HK-2 (cell line): ENCODE measurements around the gene NPIPA5.
"Not testable (repeated sequence)": the region's sequence is repeated elsewhere in the genome, so short reads cannot be mapped to it uniquely, and the experiment has no call there.

ENCODE experiments used
- DNase-seq: peaks from one replicate; pipeline ENCODE4 v3.0.0-alpha.2; 2018; ENCODE audit not compliant: unreplicated experiment

The NPIPA5 gene

GRCh38 chr16:15389916-15390315 lies 11.8 kb upstream of the NPIPA5 start:
- DNase-seq: not testable (repeated sequence)

GRCh38 chr16:15388060-15388459 lies 10.0 kb upstream of the NPIPA5 start:
- DNase-seq: not testable (repeated sequence)

GRCh38 chr16:15382810-15383209 lies 4.7 kb upstream of the NPIPA5 start:
- not testable (repeated sequence) for DNase-seq

- not testable (repeated sequence) for DNase-seq
These were observed 20.6 kb downstream of the NPIPA5 start for GRCh38 chr16:15357495-15357894.

GRCh38 chr16:15354846-15355245 lies 23.2 kb downstream of the NPIPA5 start:
- DNase-seq: not testable (repeated sequence)

- DNase-seq: not testable (repeated sequence)
These were observed 25.2 kb downstream of the NPIPA5 start for GRCh38 chr16:15352852-15353251.

GRCh38 chr16:15351745-15352144 lies 26.3 kb downstream of the NPIPA5 start:
- DNase-seq: not testable (repeated sequence)

- not testable (repeated sequence) for DNase-seq
These were observed 26.8 kb downstream of the NPIPA5 start for GRCh38 chr16:15351251-15351650.

- DNase-seq: not testable (repeated sequence)
These were observed 29.4 kb downstream of the NPIPA5 start for GRCh38 chr16:15348721-15349120.

- DNase-seq: not testable (repeated sequence)
These were observed 35.8 kb downstream of the NPIPA5 start for GRCh38 chr16:15342337-15342736.

- not testable (repeated sequence) for DNase-seq
These were observed 39.1 kb downstream of the NPIPA5 start for GRCh38 chr16:15338986-15339385.

- DNase-seq: not testable (repeated sequence)
These were observed 40.0 kb downstream of the NPIPA5 start for GRCh38 chr16:15337974-15338605.

- not testable (repeated sequence) for DNase-seq
These were observed 42.5 kb downstream of the NPIPA5 start for GRCh38 chr16:15335609-15336008.

- not testable (repeated sequence) for DNase-seq
These were observed 44.1 kb downstream of the NPIPA5 start for GRCh38 chr16:15333969-15334368.

- DNase-seq: not testable (repeated sequence)
These were observed 47.1 kb downstream of the NPIPA5 start for GRCh38 chr16:15330978-15331377.

GRCh38 chr16:15324954-15325353 lies 53.1 kb downstream of the NPIPA5 start:
- DNase-seq: not testable (repeated sequence)

GRCh38 chr16:15323373-15323772 lies 54.7 kb downstream of the NPIPA5 start:
- DNase-seq: not testable (repeated sequence)

- DNase-seq: not testable (repeated sequence)
These were observed 56.9 kb downstream of the NPIPA5 start for GRCh38 chr16:15321221-15321620.

GRCh38 chr16:15314562-15314961 lies 63.5 kb downstream of the NPIPA5 start:
- DNase-seq: not testable (repeated sequence)
